GM10248 (cell line): ENCODE measurements around the gene HPSE2.

Experiments used
- CTCF ChIA-PET: fragments of 300-600 bp; sonication (Branson Sonifier 250); formaldehyde crosslinking; extraction: SDS; loops from one replicate; lab custom pipeline; 2021; ENCODE audit warnings: antibody characterized with exemption; lab: Yijun Ruan, JAX
- POLR2A ChIA-PET: fragments of 350-650 bp; sonication (Branson Sonifier 250); formaldehyde crosslinking; extraction: SDS; loops from one replicate; lab custom pipeline; 2020; ENCODE audit warnings: antibody characterized with exemption; lab: Yijun Ruan, JAX
- DNase-seq: peaks from one replicate; pipeline ENCODE4 v3.0.0; 2012; ENCODE audit errors: extremely low spot score
- CTCF ChIP-seq: IDR thresholded peaks from 2 replicates; pipeline ENCODE4 v1.5.1; 2012; ENCODE audit warnings: mild to moderate bottlenecking, low read depth; ENCODE audit errors: extremely low read depth, missing control alignments, control extremely low read depth

The HPSE2 gene

GRCh38 chr10:98463976-98464754, 771.5 kb downstream of the HPSE2 start:
- ChIA-PET CTCF (interaction anchor here (1.0 to 1.5 kb wide), 3 partner anchors 38 to 783 kb away, joined by 3 to 4 read pairs (median 3); no protein-coding TSS in a partner anchor), POLR2A (no interaction called here)
- no peak for DNase-seq
- no peak for TF ChIP-seq CTCF

- TF ChIP-seq CTCF: no peak
- ChIA-PET CTCF (no interaction called here), POLR2A (no interaction called here)
- no peak for DNase-seq
Observed at GRCh38 chr10:98463016-98463415, 772.6 kb downstream of the HPSE2 start.

GRCh38 chr10:98461500-98461842, 774.2 kb downstream of the HPSE2 start:
- ChIA-PET CTCF (interaction anchor here (1.1 to 1.6 kb wide), 2 partner anchors 15 to 785 kb away, joined by 3 read pairs; partner anchors contain the start of gene HPS1), POLR2A (no interaction called here)
- DNase-seq: no peak
- no peak for TF ChIP-seq CTCF

GRCh38 chr10:98460837-98461499, 774.7 kb downstream of the HPSE2 start:
- CTCF ChIA-PET: interaction anchor here (1.0 to 3.7 kb wide), 5 partner anchors 7 to 786 kb away, joined by 3 to 24 read pairs (median 3); partner anchors contain the start of gene HPS1
- POLR2A ChIA-PET: no interaction called here
- DNase-seq: no peak
- no peak for TF ChIP-seq CTCF

GRCh38 chr10:98458809-98459784, 776.6 kb downstream of the HPSE2 start:
- no peak for DNase-seq
- POLR2A ChIA-PET: interaction anchor here (1.2 kb wide), 1 partner anchor 13 kb away, joined by 3 read pairs; no protein-coding TSS in a partner anchor
- no peak for TF ChIP-seq CTCF
- CTCF ChIA-PET: interaction anchor here (0.7 to 3.7 kb wide), 4 partner anchors 9 to 213 kb away, joined by 3 to 24 read pairs (median 4); no protein-coding TSS in a partner anchor
